Measurements from ENCODE around the gene SHANK1.

Gene SHANK1

DNA sequence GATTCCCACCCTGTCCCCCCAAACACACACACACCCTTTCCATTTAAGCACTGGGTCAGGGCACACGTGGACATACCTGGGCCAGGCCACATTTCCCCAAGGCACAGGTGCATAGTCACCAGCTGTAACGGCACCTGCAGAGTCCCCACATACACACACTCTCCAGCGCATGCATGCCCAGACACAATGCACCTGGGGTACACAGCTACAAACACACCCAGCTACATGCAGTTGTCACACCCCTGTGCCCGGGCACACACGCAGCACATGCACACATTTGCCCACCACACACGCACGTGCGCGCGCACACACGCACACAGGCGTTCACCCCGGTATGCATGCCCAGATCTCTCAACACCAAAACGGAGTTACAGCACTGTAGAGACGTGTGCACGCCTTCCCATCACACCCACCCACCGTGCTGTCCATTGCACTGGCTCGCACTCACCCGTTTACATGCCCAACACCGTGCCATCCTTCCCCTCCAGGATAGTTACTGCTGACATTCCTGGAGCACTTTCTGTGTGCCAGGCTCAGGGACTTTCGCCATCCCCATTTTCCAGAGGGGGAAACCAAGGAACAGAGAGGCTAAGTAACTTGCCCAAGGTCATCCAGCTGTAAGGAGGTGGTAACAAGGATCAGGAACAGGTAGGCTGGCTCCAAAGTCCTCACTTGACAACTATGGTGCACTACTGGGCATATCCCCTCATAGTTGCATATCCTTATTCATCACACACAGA is 749 bp upstream of the SHANK1 start:
- Histone ChIP-seq H3K27me3 (ENCODE audit: low read depth, low read length) (peaks cover under 1% of the 10 kb centered on the region; the same call in 1 of the 2 replicates), H3K9ac (ENCODE audit: low read length) (no peak overlapping the region), H3K4me2 (ENCODE audit: low read length) (no peak overlapping the region)

GRCh38 chr19:50719119-50719435 is 525 bp downstream of the SHANK1 start:
- no peaks in the 10 kb centered on the region for H4K20me1 ChIP-seq (ENCODE audit: insufficient read depth, low read length)
- no peaks in the 10 kb centered on the region for H3K79me2 ChIP-seq (ENCODE audit: low read length)
- no peak overlapping the region for H3K27ac ChIP-seq (ENCODE audit: low read length)
- H3K4me1 ChIP-seq (ENCODE audit: low read length): no peaks in the 10 kb centered on the region
- H3K9ac ChIP-seq (ENCODE audit: low read length): no peak overlapping the region
- no peak for TF ChIP-seq CTCF (IDR thresholded peaks at IDR 0.05; ENCODE audit: low read depth, low read length)
- no peak for TF ChIP-seq EZH2phosphoT487 (IDR thresholded peaks at IDR 0.05; ENCODE audit: low read depth)
- no peaks in the 10 kb centered on the region for H3K9me3 ChIP-seq (ENCODE audit: insufficient read depth, low read length)
- H3K36me3 ChIP-seq (replicated peaks; ENCODE audit: low read depth, low read length): no peaks in the 10 kb centered on the region
- no peak overlapping the region for H2AFZ ChIP-seq (ENCODE audit: low read depth, low read length)
- H3K4me2 ChIP-seq (ENCODE audit: low read length): no peak overlapping the region
- H3K4me3 ChIP-seq (ENCODE audit: low read length): no peak overlapping the region
- peaks cover 10% of the 10 kb centered on the region for H3K27me3 ChIP-seq (ENCODE audit: low read depth, low read length)

More for the DNA sequence above, 749 bp upstream of the SHANK1 start:
- H3K36me3 ChIP-seq (replicated peaks; ENCODE audit: low read depth, low read length): no peaks in the 10 kb centered on the region
- no peaks in the 10 kb centered on the region for H4K20me1 ChIP-seq (ENCODE audit: insufficient read depth, low read length)
- no peaks in the 10 kb centered on the region for H3K9me3 ChIP-seq (ENCODE audit: insufficient read depth, low read length)
- TF ChIP-seq CTCF (IDR thresholded peaks at IDR 0.05; ENCODE audit: low read depth, low read length) (no peak), EZH2phosphoT487 (IDR thresholded peaks at IDR 0.05; ENCODE audit: low read depth) (no peak)
- H3K4me1 ChIP-seq (ENCODE audit: low read length): no peaks in the 10 kb centered on the region
- no peak overlapping the region for H2AFZ ChIP-seq (ENCODE audit: low read depth, low read length)
- no peak overlapping the region for H3K4me3 ChIP-seq (ENCODE audit: low read length)
- no peaks in the 10 kb centered on the region for H3K79me2 ChIP-seq (ENCODE audit: low read length)
- H3K27ac ChIP-seq (ENCODE audit: low read length): no peak overlapping the region

GRCh38 chr19:50718255-50719118 is 1.1 kb downstream of the SHANK1 start:
- Histone ChIP-seq H3K4me2 (ENCODE audit: low read length) (no peak overlapping the region), H3K27ac (ENCODE audit: low read length) (no peak overlapping the region), H3K4me3 (ENCODE audit: low read length) (no peak overlapping the region), H4K20me1 (ENCODE audit: insufficient read depth, low read length) (no peaks in the 10 kb centered on the region), H3K36me3 (replicated peaks; ENCODE audit: low read depth, low read length) (no peaks in the 10 kb centered on the region), H3K79me2 (ENCODE audit: low read length) (no peaks in the 10 kb centered on the region), H2AFZ (ENCODE audit: low read depth, low read length) (no peak overlapping the region), H3K4me1 (ENCODE audit: low read length) (no peaks in the 10 kb centered on the region), H3K9ac (ENCODE audit: low read length) (no peak overlapping the region), H3K9me3 (ENCODE audit: insufficient read depth, low read length) (no peaks in the 10 kb centered on the region), H3K27me3 (ENCODE audit: low read depth, low read length) (peaks cover 10% of the 10 kb centered on the region)
- TF ChIP-seq EZH2phosphoT487 (IDR thresholded peaks at IDR 0.05; ENCODE audit: low read depth): no peak
- no peak for TF ChIP-seq CTCF (IDR thresholded peaks at IDR 0.05; ENCODE audit: low read depth, low read length)

- H2AFZ ChIP-seq (ENCODE audit: low read depth, low read length): no peak overlapping the region
These were observed 1.7 kb downstream of the SHANK1 start for GRCh38 chr19:50717891-50718254.

More at GRCh38 chr19:50717891-50718254, 1.7 kb downstream of the SHANK1 start:
- Histone ChIP-seq H3K27ac (ENCODE audit: low read length) (no peak overlapping the region), H3K9ac (ENCODE audit: low read length) (no peak overlapping the region), H3K4me2 (ENCODE audit: low read length) (no peak overlapping the region), H3K36me3 (replicated peaks; ENCODE audit: low read depth, low read length) (no peaks in the 10 kb centered on the region), H3K27me3 (ENCODE audit: low read depth, low read length) (peaks cover 10% of the 10 kb centered on the region), H3K79me2 (ENCODE audit: low read length) (no peaks in the 10 kb centered on the region), H3K9me3 (ENCODE audit: insufficient read depth, low read length) (no peaks in the 10 kb centered on the region), H4K20me1 (ENCODE audit: insufficient read depth, low read length) (no peaks in the 10 kb centered on the region), H3K4me1 (ENCODE audit: low read length) (no peaks in the 10 kb centered on the region), H3K4me3 (ENCODE audit: low read length) (no peak overlapping the region)
- TF ChIP-seq EZH2phosphoT487 (IDR thresholded peaks at IDR 0.05; ENCODE audit: low read depth): no peak
- TF ChIP-seq CTCF (IDR thresholded peaks at IDR 0.05; ENCODE audit: low read depth, low read length): no peak
